K562 (cell line): Measurements from ENCODE around the gene INSL3. TPM values are rescaled to one million over a fixed set of nuclear protein-coding genes. Genes with fewer than 3 reads are reported as not detected.
A peak's percentile ranks its signal among the peaks of the same experiment; 100 is the strongest.

Experiments
- DACH1 ChIP-seq: fragments of 450-650 bp; IDR thresholded peaks from 2 replicates; pipeline ENCODE4 v1.6.1; 2018; ENCODE audit not compliant: partially characterized antibody
- ELF1 ChIP-seq: fragments of 200-800 bp; sonication (Bioruptor generic); IDR thresholded peaks from 2 replicates; pipeline ENCODE4 v1.6.1; 2016; ENCODE audit warnings: missing genetic modification characterization, missing compliant biosample characterization
- ESRRB ChIP-seq: fragments of 250-450 bp; sonication (Bioruptor Pico); IDR thresholded peaks from 2 replicates; pipeline ENCODE4 v1.5.0; 2020; ENCODE audit warnings: mild to moderate bottlenecking, moderate library complexity, borderline replicate concordance
- ETV6 ChIP-seq, 3 experiments: fragments of 150-350 bp in 1 of 3; sonication (generic) in 1 of 3; formaldehyde crosslinking in 1 of 3; IDR thresholded peaks; 2 replicates each; pipeline versions ENCODE4 v1.6.1 to v1.8.0; 2014 to 2022; ENCODE audit warnings: borderline replicate concordance in 2 of 3, low read depth in 2 of 3, antibody characterized with exemption in 1 of 3, low read length in 1 of 3, mild to moderate bottlenecking in 1 of 3, missing genetic modification reagents in 1 of 3
- FIP1L1 ChIP-seq: fragments of 200-400 bp; formaldehyde crosslinking; IDR thresholded peaks from 2 replicates; pipeline ENCODE4 v1.6.1; 2018; ENCODE audit warnings: mild to moderate bottlenecking, low read depth, low read length; ENCODE audit not compliant: poor library complexity, severe bottlenecking
- FOXM1 ChIP-seq, 2 experiments: fragments of 450-650 bp in 1 of 2; sonication (generic) in 1 of 2; formaldehyde crosslinking in 1 of 2; IDR thresholded peaks; 2 replicates each; pipeline versions ENCODE4 v1.6.1 to v1.9.0; 2017 to 2022; ENCODE audit warnings: low read depth in 2 of 2, mild to moderate bottlenecking in 2 of 2, missing genetic modification reagents in 1 of 2, moderate library complexity in 1 of 2
- L3MBTL2 ChIP-seq: fragments of 450-650 bp; IDR thresholded peaks from 2 replicates; pipeline ENCODE4 v1.6.1; 2016; ENCODE audit warnings: mild to moderate bottlenecking, moderate library complexity
- MYBL2 ChIP-seq, 2 experiments: fragments of 450-650 bp in 1 of 2; sonication (generic) in 1 of 2; formaldehyde crosslinking in 1 of 2; IDR thresholded peaks; 2 replicates each; pipeline versions ENCODE4 v1.6.1 to v1.8.1; 2017 to 2022; ENCODE audit warnings: borderline replicate concordance in 1 of 2, inconsistent platforms in 1 of 2, low read depth in 1 of 2, mild to moderate bottlenecking in 1 of 2, missing genetic modification reagents in 1 of 2, moderate library complexity in 1 of 2
- NEUROD1 ChIP-seq: fragments of 150-350 bp; IDR thresholded peaks from 2 replicates; pipeline ENCODE4 v1.6.1; 2014; ENCODE audit warnings: borderline replicate concordance, low read length, low read depth; ENCODE audit not compliant: partially characterized antibody
- NRF1 ChIP-seq, 2 experiments: fragments of 450-650 bp; IDR thresholded peaks in 1 of 2; conservative IDR thresholded peaks in 1 of 2; 2 replicates each; pipeline ENCODE4 v1.6.1; 2014; ENCODE audit warnings: mild to moderate bottlenecking in 2 of 2
- OTX1 ChIP-seq: fragments of 450-650 bp; formaldehyde crosslinking; IDR thresholded peaks from 2 replicates; pipeline ENCODE4 v1.4.0; 2022; ENCODE audit warnings: mild to moderate bottlenecking
- PHB2 ChIP-seq: fragments of 450-650 bp; IDR thresholded peaks from 2 replicates; pipeline ENCODE4 v1.6.1; 2017; ENCODE audit warnings: low read depth
- PML ChIP-seq: IDR thresholded peaks from 2 replicates; pipeline ENCODE4 v1.6.1; 2012; ENCODE audit warnings: low read length, inconsistent platforms
- POLR2B ChIP-seq: fragments of 450-650 bp; IDR thresholded peaks from 2 replicates; pipeline ENCODE4 v1.6.1; 2018; ENCODE audit warnings: low read depth; ENCODE audit not compliant: partially characterized antibody
- SOX6 ChIP-seq: fragments of 450-650 bp; IDR thresholded peaks from 2 replicates; pipeline ENCODE4 v1.6.1; 2014; ENCODE audit warnings: mild to moderate bottlenecking
- SUPT5H ChIP-seq: fragments of 450-650 bp; IDR thresholded peaks from 2 replicates; pipeline ENCODE4 v1.6.1; 2016
- ZNF431 ChIP-seq: sonication (generic); formaldehyde crosslinking; IDR thresholded peaks from 2 replicates; pipeline ENCODE4 v1.8.0; 2022; ENCODE audit warnings: mild to moderate bottlenecking, missing genetic modification reagents
- polyA plus RNA-seq, 8 experiments: library from polyadenylated mRNA; depleted of rRNA in 4 of 8; stranded (reverse) in 5 of 8; unstranded in 3 of 8; fragments of >200 nt; fragmentation: Nextera tagmentation in 2 of 8; fragmentation: Illumina TruSeq in 1 of 8; extraction: Ambion mirVana in 2 of 8; extraction: Trizol in 1 of 8; gene quantifications; 2 replicates each; pipeline versions ENCODE4 v1.2.1 to v1.2.3, GENCODE V29; 2011 to 2014; ENCODE audit warnings: inconsistent platforms in 1 of 8, missing spikeins in 1 of 8
- total RNA-seq, 7 experiments: library from RNA; depleted of rRNA in 6 of 7; stranded (reverse); fragments of >200 nt in 6 of 7; fragmentation: Illumina TruSeq in 2 of 7; extraction: Trizol in 2 of 7; gene quantifications; 2 replicates each; pipeline versions ENCODE4 v1.2.1 to v1.2.3, GENCODE V29; 2011 to 2021; ENCODE audit warnings: low replicate concordance in 1 of 7
- TF ChIP-seq, protein P1 (sequence below): fragments of 250-450 bp; sonication (Bioruptor Pico); IDR thresholded peaks from 2 replicates; pipeline ENCODE4 v1.4.0; 2020
- TF ChIP-seq, protein P2 (sequence below): sonication (generic); formaldehyde crosslinking; IDR thresholded peaks from 2 replicates; pipeline ENCODE4 v1.8.1; 2023; ENCODE audit warnings: mild to moderate bottlenecking, missing genetic modification reagents, moderate library complexity

The INSL3 gene
- total and polyA plus RNA-seq, 9 of the 15 experiments (the other 6 are each of a cell fraction or from before 2014, with no cell fraction given): not detected

DNA sequence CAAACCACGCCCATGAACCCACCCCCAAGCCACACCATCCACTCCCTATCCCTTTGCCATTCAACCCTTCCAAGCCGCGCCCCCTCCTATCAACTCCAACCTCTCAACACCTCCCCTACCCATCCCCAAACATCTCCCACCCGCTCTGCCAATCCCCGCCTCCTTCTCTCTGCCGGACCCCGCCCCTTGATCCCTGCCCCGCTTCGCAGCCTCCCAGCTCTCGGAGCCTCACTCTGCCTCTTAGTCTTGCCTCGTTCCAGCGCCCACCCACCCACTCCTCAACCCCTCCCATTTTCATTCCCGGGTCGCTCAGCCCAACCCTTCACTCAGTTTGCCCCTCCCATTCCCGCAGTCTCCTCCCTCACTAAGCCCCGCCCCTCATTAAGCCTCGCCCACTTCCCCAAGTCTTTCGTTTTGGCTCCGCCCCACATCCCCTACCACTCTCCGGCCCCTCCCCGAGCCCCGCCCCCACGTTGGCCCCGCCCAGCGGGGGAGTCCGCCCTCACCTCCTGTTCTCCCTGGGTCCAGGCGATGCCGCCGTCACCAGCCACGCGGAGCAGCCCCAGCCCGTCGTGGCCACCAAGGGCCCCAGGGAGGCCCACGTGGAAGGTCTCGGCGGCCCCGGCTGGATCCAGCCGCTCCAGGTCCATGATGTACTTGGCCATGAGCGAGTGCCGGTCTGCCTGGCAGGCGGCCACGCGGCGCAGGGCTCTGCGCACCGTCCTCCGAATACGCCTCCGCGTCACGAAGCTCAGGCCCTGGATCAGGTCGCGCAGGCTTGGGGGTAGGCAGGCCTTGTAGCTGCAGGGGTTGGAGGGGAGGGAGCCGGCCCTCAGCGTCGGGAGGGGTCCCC, 20.7 kb upstream of the INSL3 start (continued):
- TF ChIP-seq, protein P1, sequence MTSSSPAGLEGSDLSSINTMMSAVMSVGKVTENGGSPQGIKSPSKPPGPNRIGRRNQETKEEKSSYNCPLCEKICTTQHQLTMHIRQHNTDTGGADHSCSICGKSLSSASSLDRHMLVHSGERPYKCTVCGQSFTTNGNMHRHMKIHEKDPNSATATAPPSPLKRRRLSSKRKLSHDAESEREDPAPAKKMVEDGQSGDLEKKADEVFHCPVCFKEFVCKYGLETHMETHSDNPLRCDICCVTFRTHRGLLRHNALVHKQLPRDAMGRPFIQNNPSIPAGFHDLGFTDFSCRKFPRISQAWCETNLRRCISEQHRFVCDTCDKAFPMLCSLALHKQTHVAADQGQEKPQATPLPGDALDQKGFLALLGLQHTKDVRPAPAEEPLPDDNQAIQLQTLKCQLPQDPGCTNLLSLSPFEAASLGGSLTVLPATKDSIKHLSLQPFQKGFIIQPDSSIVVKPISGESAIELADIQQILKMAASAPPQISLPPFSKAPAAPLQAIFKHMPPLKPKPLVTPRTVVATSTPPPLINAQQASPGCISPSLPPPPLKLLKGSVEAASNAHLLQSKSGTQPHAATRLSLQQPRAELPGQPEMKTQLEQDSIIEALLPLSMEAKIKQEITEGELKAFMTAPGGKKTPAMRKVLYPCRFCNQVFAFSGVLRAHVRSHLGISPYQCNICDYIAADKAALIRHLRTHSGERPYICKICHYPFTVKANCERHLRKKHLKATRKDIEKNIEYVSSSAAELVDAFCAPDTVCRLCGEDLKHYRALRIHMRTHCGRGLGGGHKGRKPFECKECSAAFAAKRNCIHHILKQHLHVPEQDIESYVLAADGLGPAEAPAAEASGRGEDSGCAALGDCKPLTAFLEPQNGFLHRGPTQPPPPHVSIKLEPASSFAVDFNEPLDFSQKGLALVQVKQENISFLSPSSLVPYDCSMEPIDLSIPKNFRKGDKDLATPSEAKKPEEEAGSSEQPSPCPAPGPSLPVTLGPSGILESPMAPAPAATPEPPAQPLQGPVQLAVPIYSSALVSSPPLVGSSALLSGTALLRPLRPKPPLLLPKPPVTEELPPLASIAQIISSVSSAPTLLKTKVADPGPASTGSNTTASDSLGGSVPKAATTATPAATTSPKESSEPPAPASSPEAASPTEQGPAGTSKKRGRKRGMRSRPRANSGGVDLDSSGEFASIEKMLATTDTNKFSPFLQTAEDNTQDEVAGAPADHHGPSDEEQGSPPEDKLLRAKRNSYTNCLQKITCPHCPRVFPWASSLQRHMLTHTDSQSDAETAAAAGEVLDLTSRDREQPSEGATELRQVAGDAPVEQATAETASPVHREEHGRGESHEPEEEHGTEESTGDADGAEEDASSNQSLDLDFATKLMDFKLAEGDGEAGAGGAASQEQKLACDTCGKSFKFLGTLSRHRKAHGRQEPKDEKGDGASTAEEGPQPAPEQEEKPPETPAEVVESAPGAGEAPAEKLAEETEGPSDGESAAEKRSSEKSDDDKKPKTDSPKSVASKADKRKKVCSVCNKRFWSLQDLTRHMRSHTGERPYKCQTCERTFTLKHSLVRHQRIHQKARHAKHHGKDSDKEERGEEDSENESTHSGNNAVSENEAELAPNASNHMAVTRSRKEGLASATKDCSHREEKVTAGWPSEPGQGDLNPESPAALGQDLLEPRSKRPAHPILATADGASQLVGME: peak; percentile 89; the same call in 1 of the 2 replicates
- TF ChIP-seq POLR2B (peak; percentile 55), SUPT5H (peak; percentile 79), NRF1 (conservative IDR thresholded peaks at IDR 0.05 in 1 of 2, IDR thresholded peaks at IDR 0.05 in 1 of 2) (peak; percentile 87 to 90), PHB2 (0 out of 2 replicates have a peak, but pooled peaks have one; percentile 17), L3MBTL2 (peak; percentile 99), FIP1L1 (peak; percentile 72), MYBL2 (IDR thresholded peaks at IDR 0.05; ENCODE audit: low read depth) (no peak), MYBL2 (CRISPR knock-in tag; IDR thresholded peaks at IDR 0.05; ENCODE audit: borderline replicate concordance) (no peak), DACH1 (peak; percentile 39), NEUROD1 (no peak), ETV6 (IDR thresholded peaks at IDR 0.05; ENCODE audit: borderline replicate concordance in 1 of 2, low read depth in 2 of 2, low read length in 1 of 2) (no peak), ETV6 (CRISPR knock-in tag; IDR thresholded peaks at IDR 0.05; ENCODE audit: borderline replicate concordance) (peak; percentile 91; the same call in 1 of the 2 replicates), FOXM1 (IDR thresholded peaks at IDR 0.05; ENCODE audit: low read depth) (no peak), FOXM1 (CRISPR knock-in tag; IDR thresholded peaks at IDR 0.05; ENCODE audit: low read depth) (no peak; the same call in 1 of the 2 replicates), ELF1 (tag) (no peak), PML (no peak), SOX6 (0 out of 2 replicates have a peak, but pooled peaks have one; percentile 8), ZNF431 (CRISPR knock-in tag) (peak; percentile 88), OTX1 (no peak), ESRRB (CRISPR knock-in tag) (no peak)
- TF ChIP-seq, protein P2, sequence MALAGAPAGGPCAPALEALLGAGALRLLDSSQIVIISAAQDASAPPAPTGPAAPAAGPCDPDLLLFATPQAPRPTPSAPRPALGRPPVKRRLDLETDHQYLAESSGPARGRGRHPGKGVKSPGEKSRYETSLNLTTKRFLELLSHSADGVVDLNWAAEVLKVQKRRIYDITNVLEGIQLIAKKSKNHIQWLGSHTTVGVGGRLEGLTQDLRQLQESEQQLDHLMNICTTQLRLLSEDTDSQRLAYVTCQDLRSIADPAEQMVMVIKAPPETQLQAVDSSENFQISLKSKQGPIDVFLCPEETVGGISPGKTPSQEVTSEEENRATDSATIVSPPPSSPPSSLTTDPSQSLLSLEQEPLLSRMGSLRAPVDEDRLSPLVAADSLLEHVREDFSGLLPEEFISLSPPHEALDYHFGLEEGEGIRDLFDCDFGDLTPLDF: peak; percentile 29; the same call in 1 of the 2 replicates
